HG02840 (cell line): Measurements from ENCODE around the gene GRK5.
A peak's percentile ranks its signal among the peaks of the same experiment; 100 is the strongest.

Experiments used
- ATAC-seq: cut with Tn5 transposase; IDR thresholded peaks from one replicate; pipeline ENCODE4 v1.9.1; 2021; ENCODE audit warnings: mild to moderate bottlenecking, moderate library complexity, moderate number of reproducible peaks; ENCODE audit not compliant: unreplicated experiment, low FRiP score

The GRK5 gene

DNA sequence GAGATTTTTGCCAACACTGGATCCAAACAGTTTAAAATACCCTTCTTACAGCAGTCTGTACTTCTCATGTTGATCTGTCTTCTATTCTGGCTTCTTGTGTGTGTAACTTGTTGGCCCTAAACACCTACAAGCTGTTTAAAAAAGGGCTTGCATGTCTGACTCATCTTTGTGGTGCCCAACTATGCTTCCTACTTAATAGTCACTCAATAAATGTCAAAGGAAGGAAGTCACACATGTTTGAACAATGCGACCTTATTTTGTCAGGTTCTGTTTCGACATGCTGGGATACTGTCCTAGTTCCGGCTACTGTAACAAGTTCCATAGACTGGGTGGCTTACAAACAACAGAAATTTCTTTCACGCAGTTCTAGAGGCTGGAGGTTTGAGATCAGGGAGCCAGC lies 9.4 kb upstream of the GRK5 start:
- no peak for ATAC-seq

DNA sequence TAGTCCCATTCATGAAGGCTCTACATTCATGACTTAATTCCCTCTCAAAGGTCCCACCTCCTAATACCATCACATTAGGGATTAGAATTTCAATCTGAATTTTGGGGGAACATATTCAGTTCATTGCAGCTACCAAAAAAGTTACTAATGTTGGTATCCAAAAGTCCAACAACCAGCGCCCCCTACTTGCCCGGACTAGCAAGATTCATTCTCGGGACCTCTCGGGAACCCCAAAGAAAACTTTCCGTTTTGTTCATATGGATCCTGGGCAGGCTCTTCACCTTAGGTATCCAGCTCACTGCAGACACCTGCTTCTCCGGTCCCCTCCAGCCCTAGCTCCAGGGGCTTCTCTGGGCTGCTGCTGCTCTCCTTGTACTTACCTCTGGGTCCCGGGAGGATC lies 8.9 kb upstream of the GRK5 start:
- no peak for ATAC-seq

DNA sequence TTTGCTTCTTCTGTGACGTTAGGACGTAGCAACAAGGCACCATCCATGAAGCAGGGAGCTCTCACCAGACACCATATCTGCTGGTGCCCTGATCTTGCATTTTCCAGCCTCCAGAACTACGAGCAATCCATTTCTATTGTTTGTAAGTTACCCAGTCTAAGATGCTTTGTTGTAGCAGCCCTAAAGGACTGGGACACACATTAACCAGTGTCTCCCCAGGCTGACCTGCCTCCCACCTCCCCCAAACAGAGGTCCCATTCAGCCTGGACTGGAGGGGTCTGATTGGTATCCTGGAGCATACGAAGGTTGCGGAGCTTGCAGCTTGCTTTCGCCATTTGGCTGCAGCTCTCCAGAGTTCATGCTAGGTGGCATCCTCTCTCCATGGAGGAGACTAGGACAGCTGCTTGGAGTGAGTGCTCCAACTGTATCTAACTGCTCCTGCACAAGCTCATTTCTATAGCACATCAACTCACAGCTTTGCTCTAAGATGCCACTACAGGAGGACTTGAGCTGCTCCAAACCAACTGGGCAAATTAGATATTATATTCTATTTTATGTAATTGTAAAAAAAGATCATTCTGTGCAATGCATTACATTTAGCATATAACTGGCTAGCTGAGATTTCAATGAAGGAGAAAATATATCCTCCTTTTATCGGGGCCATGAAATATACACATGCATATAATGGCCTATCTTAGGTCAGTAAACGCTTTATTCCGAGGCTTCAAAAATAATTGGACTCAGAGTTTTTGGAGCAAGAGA lies 8.0 kb upstream of the GRK5 start:
- no peak for ATAC-seq

DNA sequence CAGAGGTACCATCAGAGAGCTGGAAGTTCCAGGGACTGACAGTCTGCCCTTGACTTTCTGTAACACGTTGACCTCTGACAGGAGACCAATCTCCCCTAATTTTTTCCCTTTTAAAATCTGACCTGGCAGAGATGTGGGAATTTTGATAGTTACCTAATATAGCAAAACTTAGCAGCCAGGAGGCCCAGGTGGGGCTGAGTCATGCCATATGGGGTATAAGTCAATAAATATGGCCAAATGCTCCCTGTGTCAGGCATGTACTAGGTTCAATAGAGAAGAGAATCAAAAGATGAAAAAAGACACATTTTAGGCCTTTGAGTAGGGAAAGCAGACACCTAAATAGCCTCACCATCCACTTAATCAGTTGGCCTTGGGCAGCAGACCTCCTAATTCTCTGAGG lies 6.1 kb upstream of the GRK5 start:
- ATAC-seq: no peak

DNA sequence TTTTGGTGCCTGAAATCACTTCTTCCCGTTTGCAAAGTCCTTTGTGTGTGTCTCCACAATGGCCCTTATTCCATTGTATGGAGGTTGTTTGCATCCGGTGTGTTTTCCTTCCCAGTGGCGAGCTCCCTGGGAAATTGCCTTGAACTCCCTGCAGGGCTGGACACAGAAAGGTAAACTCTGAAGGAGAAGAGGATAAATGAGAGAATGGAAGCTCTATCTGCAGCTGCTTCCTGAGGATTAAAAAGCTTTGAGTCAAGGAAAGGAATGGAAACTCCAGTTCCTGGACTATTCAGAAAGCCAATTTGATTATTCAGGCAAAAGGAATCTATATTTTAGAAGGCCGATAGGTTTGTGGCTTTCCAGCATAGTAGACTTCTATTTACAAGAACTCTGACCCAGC lies 4.4 kb upstream of the GRK5 start:
- ATAC-seq: no peak

DNA sequence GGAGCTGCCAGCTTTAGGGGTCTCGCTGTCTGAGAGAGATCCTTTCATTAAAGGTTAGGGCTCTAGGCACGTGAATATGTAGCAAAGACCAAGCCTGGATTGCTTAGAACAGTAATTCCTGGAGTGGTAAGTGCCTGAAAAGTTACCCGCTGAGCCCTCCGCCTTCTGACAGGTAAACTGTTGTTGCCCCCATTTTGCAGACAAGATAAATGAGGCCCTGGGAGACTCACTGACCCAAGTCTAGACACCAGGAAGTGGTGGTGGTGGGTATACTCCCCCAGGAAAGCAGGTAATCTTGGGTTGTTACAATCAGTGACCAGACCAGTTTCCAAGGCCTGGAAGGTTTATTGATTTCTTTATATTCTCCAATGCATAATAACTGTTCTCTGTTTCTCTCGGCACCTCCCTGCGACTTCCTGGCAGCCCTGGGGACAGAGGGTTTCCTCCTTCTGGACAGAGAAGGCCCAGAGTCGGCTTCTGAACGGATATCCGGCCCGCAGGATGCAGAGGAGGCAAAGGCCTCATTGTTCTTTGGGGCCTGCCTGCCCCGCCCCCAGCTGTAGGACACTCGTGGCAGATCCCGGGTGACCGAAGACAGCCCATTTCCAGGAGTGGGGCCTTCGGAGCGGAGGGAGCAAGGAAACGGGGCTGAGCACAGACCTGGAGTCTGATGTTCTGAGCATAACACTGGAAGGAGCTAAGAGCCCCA lies 1.3 kb upstream of the GRK5 start:
- ATAC-seq: no peak

DNA sequence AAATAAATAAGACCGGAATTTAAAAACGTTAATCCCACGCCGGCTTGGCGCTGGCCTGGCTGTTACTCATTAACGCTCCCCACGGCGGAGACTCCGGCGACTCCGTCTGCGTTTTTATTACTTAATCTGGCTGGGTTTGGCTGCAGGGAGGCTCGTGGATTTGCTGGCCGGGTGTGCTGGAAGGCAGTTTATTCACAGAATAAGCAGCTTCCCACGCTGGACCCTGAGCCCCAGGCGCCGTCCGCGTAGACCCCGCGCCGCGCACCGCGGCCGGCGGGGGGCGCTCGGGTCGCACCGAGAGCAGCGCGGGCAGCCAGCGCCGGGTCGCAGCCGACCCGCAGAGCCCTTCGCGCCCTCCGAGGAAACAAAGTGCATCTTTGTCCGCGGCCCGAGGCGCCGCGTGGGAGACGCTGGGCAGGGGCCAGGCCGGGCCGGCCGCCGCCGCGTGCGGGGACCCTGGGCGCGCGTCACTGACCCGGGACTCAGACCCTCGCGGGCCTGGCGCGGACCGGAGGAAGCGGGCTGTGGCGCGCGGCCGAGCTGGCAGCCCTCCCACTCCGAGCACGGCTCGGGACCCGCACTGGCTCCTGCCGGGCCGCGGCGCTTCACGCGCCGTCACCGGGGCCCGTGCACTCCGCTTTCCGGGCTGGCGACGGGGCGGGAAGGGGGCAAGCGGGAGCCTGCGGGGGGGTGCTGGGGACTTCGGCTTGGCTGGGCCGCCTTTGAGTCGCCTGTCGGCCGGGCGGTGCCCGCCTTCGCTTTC lies 587 bp upstream of the GRK5 start:
- peak; percentile 51 for ATAC-seq

DNA sequence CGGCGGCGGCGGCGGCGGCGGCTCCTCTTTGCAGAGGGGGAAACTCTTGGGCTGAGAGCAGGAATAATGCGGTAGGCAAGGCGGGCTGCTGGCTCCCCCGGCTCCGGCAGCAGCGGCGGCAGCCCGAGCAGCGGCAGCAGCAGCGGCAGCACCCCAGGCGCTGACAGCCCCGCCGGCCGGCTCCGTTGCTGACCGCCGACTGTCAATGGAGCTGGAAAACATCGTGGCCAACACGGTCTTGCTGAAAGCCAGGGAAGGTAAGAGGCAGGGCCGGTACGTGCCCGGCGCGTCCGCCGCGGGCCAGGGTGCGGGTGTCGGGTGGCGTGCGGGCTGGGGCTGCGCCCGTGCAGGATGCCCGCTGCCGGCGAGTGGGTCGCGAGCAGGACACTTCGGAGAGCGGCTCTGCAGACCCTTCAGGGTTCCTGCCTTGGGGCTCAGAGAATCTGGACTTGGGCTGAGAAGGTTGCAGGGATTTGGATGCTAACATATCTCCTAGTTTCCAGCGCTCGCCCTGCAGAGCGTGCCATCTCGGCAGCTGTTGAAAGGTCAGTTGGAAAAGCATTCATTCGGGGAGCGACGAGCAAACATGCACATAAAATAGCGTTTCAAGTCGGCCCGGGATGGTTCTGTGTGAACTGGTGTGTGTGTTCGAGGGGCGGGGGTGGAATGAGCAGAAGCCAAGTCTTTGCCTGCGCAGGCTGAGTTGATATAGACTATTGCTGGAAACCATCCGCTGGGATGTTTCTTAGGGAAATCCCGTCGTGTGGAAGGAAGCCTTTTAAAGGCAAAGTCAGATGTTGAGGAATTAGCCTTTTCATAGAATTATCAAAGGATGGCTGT lies 562 bp downstream of the GRK5 start:
- ATAC-seq: peak; percentile 5

DNA sequence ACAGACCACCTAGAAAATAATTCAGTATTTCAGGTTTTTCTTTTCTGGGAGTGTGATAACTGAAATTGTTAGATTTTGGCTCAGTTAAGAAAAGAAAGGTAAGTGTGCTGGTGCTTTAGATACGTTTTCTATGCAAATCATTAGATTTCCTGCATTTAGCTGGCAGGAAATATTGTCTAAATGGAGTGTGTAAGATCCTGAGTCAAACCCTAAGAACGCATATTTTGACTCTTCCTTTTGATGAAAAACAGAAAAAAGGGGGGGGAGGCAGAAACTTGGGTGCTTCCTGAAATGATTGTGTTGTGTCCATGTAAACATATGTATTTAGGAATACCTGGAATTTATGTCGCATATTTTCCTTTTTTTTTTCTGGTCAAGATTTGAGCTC lies 1.2 kb downstream of the GRK5 start:
- ATAC-seq: no peak

DNA sequence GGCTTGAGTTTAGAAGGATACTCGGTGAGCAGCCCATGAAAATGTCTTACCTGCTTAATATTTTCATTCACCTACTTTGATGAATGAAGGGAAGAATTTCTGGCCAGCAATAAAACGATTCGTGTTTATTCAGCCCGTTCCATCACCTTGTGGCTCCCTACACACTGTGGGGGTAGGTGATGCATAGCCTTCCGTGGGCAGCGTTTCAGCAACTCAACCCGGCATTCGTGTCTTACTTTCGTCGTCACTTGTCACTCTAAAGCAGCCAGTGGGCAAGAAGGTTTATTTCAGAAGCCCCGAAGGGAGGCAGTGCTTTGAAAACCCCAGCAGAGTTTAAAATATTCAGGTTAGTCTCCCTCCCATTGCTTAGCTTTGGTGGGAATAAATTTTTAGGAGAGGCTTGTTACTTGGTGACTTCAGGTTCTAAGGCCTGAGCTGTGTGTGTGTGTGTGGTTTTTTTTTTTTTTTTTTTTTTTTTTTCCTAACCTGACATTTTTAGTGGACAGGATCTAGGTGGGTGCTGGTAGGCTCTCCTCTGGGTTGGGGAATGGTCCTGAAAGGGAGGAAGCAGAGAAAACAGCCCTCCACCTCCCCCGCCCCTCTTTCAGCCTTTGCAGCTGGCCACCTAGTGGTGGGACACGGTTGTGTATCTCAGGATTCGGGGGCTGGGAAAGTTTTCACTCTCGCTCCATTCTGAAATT lies 1.8 kb downstream of the GRK5 start:
- no peak for ATAC-seq

DNA sequence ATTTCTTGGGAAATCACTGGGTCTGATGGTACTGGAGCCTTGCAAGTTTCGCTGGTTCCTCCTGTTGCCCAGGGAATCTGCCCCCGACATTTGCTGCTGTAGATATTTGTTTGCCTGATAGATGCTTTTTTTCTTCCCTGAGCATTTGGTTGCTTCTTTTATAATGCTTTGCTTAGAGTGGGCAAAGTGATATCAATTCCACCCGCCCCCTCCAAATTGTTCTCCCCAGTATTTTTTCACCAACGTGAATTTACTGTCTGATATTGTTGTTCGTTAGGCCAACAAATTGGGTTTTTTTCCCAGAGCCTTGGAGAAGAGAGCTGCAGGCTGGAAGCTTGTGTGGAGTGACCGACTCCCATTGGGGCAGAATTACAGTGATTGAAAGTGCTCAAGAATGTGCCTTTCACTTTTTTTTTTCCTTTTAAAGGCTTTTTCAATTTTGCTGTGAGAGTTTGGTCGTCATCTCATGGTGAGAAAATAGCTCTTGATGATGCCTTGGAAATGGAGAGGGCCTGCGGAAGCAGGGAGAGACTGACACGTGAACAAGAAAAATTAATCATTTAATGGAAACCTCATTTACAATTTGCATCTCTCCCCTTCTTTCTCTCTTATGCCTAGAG lies 2.5 kb downstream of the GRK5 start:
- ATAC-seq: no peak

DNA sequence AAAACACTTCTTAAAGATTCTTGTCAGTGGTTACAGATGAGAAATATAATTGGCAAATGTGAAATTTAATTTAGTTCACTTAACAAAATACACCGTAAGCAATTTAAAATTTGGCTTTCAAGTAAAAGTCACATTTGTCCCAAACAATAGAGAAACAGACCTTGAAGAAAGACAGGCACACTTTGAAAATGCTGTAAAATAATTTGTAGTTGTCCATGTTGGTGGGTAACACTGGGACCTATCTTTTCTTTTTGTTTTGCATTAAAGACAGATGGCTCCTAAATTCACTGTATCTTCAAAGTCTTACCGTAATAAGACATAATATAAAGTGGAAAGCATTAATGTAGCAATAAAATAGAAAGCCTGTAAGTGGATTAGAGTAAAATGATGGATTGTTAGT lies 3.3 kb downstream of the GRK5 start:
- ATAC-seq: no peak

DNA sequence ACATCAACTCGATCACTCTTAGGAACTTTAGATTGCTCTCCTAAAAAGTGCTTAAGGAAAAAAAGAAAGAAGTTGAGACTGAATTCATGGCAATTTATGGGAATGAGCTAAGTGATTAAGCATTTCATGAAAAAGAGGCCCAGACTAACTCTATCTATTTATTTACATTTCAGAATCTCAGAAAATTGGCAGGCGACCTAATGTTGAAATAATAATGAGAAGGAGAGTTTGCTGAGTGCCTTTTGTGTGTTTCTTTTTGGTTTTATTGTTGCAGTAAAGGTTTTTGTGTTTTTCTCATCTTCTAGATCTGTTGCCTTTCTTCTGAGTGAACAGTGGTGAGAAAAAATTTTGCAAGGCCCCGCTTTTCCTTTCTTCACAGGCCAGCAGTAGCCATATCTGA lies 3.8 kb downstream of the GRK5 start:
- ATAC-seq: no peak

DNA sequence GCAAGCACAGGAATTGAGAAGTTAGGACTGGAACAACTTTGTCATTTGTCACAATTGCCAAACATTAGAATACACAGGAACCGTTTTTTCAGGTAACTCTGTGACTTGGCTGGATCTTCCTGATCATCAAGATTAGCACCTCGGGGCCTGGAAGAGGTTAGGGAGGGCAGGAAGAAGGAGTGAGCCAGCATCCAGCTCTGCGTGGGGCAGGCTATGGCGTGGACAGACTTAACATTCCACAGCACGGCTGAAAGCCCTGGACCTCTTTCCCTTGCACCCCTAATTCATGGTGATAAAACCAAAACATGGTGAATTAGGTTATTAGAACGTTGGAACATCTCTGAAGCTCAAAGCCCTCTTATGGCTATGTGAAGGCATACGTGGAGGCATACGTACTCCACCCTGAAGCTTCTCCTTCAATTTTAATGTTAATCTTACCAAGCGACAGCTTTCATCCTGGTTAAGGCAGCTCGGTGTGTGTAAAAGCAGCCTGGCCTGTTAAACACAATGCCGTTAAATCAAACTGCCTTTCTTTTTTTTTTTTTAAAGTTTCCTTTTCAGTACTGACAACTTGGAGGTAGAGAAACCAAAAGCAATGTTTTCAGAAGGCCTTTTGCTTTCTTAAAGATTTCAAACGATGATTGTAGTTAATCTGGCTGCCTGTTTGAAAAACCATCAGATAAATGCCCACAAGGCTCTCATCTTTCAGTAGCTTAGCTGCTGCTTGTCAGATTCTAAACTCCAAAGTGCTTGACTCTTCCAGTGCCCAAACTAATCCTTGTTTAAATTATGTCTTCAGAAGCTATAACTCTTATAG lies 4.5 kb downstream of the GRK5 start:
- no peak for ATAC-seq

DNA sequence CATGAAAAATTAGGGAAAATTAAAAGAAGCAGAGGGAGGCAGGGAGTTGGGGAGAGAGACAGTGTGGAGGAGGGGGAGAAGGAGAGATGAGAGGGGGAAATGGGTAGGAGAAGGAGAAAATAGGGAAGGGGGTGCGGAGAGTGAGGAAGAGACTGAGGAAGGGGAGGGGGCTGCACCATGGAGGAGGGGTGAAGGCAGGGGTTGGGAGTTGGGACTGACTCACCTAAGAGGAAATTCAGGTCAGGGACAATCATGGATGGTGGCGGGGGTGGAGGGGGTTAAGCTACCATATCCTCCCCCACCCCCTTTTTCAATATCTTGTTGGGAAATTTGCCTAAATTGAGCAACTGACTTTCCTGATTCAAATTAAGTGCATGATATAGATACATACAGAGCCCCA lies 8.0 kb downstream of the GRK5 start:
- no peak for ATAC-seq

DNA sequence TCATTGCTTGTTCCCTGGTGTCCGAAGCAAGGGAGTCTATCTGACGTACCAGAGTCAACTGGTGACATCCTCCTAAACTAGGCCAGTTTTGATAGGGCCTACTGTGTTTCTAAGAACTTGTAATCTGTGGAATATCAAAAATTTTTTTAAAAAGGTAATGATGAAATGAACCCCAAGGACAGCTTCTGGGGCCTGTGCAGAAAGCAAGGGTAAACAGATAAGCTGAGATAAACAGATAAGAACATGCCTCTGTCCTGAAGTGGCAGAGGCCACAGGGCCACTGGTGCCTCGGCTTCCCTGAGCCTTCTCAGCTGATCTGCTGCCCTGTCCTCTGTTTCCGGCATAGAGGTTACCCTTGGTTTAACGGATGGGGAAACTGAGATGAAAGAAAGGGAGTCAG lies 8.8 kb downstream of the GRK5 start:
- no peak for ATAC-seq

DNA sequence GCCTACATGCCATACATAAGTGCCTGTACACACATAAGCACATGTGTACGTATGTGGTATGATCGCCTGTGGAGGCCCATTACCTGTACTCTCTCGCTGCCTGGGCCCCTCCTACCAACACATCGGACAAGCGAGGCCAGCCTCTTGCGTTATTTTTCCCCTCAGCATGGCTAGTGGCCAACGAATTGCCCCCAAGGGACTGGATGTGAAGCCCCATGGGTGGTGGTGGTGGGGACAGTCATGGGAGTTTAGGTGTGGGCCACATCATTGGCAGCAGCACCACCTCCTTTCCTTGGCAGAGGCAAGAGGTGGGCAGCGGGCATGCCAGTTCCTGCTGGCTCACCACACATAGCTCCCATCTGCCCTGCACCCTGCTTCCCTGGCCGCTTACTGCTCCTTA lies 10.0 kb downstream of the GRK5 start:
- ATAC-seq: no peak

DNA sequence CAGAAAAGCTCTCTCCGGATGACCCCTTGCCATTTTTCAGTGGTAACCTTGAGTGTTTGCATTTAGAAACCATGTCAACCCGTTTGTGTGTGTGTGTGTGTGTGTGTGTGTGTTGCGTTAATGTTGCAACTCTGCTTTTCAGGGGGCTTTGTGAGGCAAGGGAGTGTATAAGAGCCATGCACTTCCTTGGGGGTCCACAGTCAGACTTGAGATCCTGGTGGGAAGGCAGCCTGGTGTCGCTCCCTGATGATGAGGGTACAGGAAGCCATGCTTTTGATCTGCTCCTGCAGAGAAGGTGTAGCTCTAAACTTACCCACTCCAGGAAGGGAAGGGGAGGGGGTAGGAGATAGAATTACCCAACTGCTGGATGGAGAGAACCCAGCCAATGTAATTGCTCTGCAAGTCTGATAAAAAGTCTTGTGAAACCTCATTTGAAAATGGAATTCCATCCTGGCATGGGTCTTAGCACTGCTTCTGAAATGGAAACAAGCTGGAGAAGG lies 10.7 kb downstream of the GRK5 start:
- ATAC-seq: no peak

DNA sequence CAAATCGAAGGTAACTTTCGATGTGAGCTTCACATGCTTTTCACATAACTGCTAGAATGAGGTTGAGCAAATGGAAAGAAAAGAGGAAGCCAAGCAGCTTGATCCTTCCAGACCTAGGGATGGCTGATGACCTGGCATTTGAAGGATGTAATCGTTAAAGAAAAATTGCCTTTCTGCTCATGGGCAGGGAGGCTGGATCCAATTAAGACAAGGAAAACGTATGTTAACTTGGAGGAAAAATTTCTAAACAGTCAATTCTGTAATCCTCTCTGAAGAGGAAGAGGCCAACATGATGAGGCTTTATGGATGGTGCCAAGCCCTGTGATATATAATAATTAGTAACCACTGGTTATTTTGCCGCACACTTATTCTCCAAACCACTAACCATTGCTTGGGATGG lies 12.5 kb downstream of the GRK5 start:
- ATAC-seq: no peak
